GM21786 (cell line): ENCODE results near the gene SPON1.
"Not testable (repeated sequence)": the region's sequence is repeated elsewhere in the genome, so short reads cannot be mapped to it uniquely, and the experiment has no call there.

ENCODE experiments used
- ATAC-seq: cut with Tn5 transposase; IDR thresholded peaks from one replicate; pipeline ENCODE4 v1.9.1; 2021; ENCODE audit not compliant: unreplicated experiment

The SPON1 gene

DNA sequence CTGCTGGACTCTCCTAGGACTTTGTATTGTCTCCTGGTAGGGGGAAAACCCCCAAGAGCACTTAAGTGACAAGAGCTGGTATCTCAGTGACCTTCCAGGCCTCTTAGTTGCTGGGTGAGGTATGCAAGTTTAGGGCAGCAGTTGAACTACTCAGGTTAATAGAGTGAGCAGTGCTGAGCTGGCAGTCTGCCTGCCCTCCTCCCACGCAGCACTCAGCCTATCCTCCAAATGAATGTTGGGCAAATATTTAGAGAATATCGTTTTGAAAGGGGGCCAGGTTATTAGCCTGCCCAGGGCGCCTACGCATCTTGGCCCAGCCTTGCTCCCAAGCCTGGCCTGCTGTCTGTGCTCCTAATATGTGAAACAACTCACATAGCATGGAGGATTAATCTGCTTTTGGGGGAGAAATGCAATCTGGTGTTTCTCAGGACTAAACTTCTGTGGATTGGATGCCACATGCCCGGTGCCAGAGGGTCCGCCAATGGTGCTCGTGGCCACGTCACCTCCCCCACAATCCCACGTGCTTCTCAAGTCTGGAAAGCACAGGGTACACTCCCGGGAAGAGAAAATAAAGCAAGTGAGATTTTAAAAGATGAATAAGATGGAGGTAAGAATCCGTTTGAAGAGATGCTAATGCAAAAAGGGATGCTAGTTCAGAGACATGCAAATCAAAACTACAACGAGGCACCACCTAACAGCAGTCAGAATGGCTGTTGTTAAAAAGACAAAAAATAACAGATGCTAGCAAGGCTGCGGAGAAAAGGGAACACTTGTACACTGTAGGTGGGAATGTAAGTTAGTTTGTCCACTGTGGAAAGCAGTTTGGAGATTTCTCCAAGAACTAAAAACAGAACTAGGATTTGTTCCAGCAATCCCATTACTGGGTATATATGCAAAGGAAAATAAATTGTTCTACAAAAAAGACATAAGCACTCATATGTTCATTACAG is 67.7 kb downstream of the SPON1 start:
- no peak for ATAC-seq

DNA sequence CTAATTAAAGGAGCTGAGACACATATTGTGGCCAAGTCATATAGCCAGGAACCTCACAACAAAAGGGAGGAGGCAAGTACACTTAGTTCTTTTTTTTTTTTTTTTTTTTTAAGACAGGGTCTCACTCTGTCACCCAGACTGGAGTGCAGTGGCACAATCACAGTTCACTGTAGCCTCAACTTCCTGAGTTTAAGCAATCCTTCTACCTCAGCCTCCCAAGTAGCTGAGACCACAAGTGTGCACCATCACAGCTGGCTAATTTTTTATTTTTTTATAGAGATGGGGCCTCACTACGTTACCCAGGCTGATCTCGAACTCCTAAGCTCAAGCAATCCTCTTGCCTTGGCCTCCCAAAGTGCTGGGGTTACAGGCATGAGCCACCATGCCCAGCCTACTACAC is 73.0 kb downstream of the SPON1 start:
- ATAC-seq: not testable (repeated sequence)

DNA sequence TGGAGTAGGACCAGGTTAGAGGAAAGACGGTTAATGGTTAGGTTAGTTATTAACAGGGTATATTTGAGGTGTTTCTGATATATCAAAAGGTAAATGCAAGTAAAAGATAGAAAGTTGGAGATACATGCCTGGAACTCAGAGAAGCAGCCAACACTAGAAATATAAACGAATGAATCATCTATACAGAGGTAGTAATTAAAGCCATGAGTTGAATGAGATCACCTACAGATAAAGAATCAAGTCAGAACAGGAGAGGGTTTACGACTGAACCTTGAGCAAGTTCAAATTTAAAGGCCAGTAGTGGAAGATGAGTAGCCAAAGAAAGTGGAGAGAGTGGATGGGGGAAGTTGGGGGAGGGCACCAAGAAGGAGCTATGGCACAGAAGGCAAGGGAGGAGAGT is 73.9 kb downstream of the SPON1 start:
- ATAC-seq: no peak

DNA sequence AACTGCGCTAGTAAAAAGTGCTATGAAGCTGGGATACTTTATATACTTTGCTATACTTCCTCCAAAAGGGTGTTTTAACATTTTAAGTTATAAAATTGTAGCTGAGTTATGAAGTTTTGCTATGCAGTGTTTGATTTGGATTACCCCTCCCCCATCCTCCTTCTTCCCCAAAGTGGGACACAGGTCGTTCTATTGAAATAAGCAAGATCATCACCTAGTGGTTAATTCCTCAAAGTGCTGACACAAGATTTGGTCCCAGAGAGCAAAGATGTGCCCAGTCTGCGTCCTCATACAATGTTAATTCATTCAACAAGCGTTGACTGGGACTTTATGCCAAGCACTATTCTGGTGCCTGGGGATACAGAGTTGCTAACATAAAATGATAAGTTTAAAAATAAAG is 78.5 kb downstream of the SPON1 start:
- ATAC-seq: no peak

DNA sequence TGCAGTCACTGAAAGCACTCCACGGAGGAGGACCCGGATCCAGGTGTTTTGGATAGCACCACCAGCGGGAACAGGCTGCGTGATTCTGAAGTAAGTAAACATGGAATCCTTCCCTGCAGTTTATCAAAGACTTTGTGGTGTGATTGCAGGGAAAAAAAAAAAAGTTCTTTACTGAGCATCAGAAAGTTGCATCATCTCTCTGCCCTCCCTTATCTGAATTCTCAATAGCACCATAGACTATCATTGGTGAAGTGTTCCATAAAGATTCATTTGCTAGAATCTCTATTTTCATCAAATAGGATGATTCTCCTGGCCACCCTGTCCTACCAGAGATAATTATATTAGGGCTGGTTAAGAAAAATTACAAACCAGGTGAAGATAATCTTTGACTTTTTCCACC is 79.0 kb downstream of the SPON1 start:
- no peak for ATAC-seq

DNA sequence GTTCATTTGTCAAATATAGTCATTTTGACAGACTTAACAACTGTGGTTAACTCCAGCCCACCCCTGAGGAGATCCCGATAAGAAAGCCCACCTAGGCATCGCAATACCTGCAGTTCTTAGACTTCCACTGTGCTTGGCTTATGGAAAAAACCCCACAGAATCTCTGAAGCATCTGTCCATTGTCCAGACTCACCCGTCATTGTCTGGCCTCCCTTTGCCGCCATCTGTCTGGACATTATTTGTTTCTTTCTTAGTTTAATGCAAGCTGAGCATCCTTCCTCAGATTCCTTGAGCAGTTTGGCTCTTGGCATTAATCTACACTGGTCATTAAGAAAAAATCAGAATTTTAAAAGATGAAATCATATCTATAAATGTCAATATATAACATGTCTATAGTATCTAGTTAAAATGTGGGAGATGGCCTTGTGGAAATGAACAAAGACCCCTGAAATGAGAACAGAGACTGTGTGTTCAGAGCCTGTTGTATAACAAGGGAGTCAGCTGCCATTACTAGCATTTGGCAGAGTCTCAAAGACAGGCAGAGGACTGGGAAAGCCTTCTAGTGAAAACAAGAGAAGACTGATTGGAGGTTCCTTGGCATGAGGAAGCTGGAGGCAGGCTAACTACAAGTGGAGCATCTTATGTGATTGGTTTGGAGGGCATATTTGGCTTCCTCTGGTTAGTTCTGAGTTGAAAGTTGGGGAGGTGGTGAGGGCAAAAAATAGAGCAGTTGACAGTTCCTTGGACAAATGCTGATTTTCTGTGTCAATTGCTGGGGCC is 80.4 kb downstream of the SPON1 start:
- no peak for ATAC-seq

DNA sequence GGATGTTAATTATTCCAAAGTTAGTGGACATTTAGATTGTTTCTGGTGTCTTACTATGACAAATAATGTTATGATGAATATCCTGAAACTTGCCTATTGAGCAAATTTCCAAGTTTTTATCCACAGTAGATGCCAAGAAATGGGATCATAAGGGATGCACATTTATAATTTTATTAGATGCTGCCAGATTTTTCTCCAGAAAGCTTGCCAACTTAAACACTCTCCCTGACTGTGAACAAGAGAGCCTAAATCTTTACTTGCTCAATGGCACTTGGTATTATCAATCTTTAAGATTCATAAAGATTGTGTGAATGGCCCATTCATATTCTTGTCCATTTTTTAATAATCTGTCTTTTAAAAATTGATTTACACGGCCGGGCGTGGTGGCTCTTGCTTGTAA is 82.4 kb downstream of the SPON1 start:
- no peak for ATAC-seq

DNA sequence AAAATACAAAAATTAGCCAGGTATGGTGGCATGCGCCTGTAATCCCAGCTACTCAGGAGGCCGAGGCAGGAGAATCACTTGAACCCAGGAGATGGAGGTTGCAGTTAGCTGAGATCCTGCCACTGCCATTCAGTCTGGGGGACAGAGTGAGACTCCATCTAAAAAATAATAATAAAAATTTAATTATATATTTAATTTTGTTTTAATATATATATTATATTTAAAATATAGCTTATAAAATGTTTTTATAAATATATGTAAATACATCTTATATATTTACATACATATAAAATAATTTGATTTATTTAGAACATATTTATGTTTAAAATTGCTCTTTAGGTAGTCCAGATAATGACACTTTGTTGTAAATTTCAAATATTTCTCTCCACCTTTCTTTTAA is 82.9 kb downstream of the SPON1 start:
- no peak for ATAC-seq

DNA sequence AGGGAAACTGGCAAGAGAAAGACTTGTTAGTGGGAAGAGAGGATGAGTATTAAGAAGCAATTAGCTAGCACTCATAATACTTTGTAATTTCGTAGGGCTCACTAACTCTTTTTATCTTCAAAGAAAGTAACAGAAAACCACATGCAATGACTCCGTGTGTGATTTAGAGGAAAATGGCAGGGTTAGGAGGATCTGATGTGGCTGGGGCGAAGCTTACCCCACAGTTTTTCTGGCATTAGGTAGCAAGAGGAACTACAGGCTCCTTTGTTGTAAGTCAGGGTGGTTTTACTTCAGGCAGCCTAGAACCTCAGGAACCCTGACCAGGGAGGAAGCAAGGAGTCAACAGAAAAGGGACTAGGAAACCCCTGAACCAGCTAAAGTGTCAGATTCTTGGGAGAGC is 89.7 kb downstream of the SPON1 start:
- ATAC-seq: no peak

DNA sequence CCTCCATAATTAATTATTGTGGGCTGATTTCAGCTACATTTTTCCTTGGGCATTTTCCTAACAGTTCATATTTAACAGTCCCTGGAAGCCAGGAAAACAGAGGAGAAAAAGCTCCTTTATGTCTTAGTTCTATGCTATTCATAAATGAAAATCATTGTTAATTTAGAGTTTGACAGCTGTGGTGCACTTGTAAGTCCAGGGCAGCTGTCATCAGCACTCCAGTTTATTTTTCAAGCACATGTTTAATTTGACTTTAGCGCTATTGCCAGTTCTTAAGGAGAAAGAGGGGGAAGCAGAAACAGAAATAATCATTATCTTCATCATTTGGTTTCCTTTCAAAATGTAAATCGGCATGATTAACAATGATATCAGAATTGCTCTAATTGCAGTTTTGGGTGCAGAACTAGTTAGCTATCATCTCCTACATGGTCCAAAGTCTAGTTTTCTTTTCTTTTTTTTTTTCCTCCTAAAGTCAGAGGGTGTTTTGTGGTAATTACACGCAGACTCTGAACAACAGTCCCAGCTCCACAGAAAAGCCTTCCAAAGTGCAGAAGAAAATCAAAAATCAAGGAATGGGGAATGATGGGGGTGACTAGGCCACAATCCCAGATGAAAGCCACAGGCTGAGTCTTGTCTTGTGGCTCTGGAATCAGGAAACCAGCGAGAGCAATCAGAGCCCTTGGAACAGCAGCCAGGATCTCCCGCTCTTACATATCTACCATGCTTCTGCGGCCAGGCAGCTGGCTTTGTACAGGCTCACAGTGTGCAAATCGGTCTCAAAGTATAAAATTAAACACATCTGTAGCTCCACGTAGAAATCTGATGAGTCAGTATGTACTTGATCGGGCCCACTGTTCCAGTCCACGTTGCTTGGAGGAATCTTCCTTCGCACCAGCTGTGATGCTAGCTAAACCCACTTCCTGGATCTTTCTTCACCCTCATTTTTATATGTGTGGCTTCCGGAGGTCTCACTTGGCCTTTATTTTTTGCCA is 91.9 kb downstream of the SPON1 start:
- ATAC-seq: no peak

DNA sequence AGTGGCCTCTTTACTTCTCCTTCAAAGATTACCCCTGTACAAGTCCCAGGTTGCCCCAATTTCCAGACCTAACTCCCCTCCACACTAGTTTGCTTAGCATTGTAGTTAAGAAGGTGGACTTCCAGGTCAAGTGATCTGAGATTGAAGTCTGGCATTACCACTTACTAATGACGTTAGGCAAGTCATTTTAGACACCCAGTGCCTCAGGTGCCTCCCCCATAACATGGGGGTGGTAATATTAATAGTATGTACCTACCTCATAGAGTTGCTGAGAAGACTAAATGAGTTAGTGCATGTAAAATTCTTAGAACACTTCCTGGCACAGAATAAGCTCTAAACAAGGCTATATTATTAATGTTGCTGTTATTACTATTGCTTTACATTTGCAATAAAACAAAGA is 93.4 kb downstream of the SPON1 start:
- no peak for ATAC-seq

DNA sequence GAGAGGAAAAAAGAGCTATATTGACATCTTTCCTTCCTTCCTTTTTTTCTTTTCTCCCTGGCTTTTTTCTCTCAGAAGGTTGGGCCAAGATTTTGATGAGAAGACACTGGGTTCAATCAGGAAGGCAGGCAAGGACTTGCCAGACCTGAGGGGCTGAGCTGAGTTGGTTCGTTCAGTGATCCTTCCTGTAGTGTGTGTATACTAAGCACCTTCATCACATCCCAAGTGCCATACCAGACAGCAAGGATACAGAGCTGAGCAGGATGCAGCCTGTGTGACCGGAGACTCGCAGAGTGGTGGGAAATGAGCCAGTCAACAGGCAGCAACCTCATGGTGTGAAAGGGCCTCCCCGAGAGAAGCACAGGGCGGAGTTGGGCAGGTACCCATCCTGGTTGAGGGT is 95.5 kb downstream of the SPON1 start:
- ATAC-seq: no peak

DNA sequence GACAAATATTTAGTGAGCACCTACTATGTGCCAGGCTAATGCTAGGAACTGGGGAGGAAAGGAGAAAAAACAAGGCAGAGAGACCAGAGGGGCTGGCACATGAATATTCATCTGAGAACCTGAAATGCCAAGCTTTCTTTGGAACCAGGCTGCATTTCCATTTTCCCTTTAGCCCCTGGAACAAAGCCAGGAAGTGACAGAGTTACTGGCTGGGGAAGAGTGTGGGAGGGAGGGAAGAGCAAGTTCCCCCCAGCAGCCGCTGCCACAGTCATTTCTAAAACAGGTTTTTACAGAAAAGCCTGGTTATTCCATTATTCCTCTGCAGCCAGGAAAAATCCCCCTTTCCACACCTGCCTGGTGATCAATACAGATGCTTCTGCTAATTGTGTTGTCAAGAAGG is 97.0 kb downstream of the SPON1 start:
- ATAC-seq: no peak

DNA sequence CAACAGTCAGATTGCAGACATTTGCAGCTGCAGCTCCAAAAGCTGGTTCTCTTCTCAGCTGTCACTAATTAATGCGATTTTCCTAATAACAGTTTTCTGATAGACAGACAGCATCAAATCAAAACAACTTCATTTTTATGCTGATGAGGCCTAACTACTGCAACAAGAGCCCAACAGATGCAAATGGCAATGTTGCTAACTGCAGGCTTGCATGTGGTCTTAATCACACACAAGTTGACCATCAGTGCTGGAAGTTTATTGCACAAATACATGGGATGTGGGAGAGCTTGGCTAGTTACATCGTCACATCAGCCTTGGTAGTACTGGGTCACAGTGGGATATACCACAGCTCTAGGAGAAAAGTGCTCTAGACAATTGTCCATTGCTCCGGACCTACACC is 99.2 kb downstream of the SPON1 start:
- ATAC-seq: no peak

DNA sequence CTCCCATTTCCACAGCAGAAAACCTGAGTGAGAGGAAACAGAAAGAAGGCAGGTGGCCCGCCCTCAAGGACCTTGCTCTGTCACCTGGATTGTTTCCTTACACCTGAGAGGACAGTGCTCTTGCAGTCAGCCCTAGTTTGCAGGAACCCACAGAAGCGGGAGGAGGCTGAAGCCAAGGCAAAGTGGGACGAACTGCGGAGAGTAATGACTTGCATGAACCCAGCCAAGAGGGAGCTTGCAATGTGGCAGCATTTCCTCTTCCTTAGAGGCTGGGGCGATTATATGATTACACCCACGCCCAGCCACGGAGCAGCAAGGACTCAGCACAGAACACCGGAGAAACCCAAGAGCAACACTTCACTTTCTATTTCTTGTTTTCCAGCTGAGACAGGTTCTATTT is 102.6 kb downstream of the SPON1 start:
- no peak for ATAC-seq

DNA sequence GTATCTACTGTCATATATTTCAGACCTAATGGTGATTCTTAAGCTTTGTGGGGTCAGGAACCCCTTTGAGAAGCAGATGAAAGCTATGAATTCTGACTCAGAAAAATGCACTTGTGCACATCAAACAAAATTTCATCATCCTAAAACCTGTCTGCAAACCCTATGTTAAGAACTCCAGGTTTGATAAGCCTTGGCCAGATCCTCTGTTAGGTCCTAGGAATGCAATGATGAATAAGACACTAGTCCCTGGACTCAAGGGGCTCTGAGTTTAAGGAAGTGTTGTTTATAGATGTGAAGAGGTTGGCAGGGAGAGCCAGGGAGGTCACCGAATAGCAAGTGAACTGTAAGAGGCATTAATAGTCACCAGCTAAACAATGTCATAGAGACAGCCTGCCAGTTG is 103.2 kb downstream of the SPON1 start:
- no peak for ATAC-seq

DNA sequence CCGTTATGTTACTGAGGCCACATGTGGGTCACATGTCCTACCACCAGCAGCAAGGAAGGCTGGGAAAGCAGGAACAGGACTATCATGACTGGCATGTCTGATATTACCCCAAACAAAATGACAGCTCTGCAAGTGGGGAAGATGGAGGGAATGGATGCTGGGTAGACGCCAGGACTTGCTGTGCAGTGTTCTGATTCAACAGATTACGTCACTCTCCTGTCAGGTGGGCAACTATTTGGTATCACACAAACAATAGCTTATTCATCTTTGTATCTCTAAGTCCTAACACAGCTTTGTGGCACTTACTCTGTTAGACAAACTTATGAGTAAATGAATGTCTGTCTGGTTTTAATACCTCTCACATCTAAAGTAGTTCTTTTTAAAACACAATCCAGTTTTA is 105.2 kb downstream of the SPON1 start:
- ATAC-seq: no peak

DNA sequence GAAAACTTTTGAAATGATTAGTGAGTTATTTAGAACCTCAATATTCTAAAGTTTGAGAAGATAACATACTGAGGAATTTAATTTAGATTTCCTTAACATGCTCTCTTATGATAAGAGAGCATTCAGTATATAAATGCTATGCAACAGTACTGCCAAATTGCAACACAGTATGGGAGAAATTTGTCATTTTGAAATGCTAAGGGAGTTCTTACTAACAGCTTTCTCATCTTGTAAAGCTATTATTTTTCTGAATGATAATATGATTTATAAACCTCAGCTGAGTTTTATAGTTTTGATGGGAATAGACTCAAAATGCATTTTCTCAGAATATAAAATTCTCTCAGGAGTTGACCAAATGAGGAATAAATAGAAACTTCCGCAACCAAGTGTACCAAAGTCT is 108.4 kb downstream of the SPON1 start:
- no peak for ATAC-seq

DNA sequence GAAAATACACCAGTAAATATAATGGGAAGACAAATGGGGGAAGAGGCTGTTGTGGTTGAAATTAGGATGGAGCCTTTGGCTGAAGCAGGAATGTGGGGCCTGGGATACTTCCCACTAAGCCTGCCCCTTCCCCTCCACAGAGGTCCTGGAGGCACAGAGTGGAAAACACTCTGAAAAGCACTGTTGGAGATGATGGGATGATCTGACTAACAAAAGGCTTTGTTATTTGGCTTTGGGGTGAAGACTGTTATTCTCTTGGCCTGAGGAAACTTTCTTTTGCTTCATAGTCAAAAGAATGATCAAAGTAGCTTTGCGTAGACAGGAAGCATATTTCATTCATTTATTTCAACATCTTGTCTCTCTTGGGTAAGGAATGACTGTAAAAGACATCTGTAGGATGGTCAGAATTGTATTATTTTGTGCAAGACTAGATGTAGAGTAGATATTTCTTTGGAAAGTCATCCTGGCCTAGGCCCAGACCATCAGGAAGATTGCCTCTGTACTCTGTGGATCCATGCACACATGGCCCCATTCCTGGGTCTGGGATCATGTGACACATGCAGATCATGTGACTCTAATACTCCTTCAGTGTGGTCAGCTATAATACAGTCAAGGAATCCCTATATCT is 111.4 kb downstream of the SPON1 start:
- ATAC-seq: no peak
